Stomach smooth muscle (tissue), 2 donors: ENCODE data around the gene RFX7.

ENCODE experiments used
- H3K27ac ChIP-seq: one replicate; pipeline ENCODE4 v1.7.0; 2013; ENCODE audit warnings: mild to moderate bottlenecking, low read length, inconsistent platforms
- H3K27me3 ChIP-seq, 2 donors: one replicate each; pipeline ENCODE4 v1.7.0; 2013; ENCODE audit warnings: low read length in 2 of 2; ENCODE audit not compliant: insufficient read depth in 2 of 2, control insufficient read depth in 1 of 2
- H3K36me3 ChIP-seq, 2 donors: one replicate each; pipeline ENCODE4 v1.7.0; 2013; ENCODE audit warnings: low read length in 2 of 2; ENCODE audit not compliant: control insufficient read depth in 2 of 2, insufficient read depth in 2 of 2
- H3K4me1 ChIP-seq: one replicate; pipeline ENCODE4 v1.7.0; 2013; ENCODE audit warnings: low read length; ENCODE audit not compliant: control insufficient read depth, insufficient read depth
- H3K4me3 ChIP-seq, 2 donors: one replicate each; pipeline ENCODE4 v1.7.0; 2013; ENCODE audit warnings: low read length in 2 of 2
- H3K9ac ChIP-seq, 2 donors: one replicate each; pipeline ENCODE4 v1.7.0; 2013; ENCODE audit warnings: low read length in 2 of 2, mild to moderate bottlenecking in 1 of 2
- H3K9me3 ChIP-seq, 2 donors: one replicate each; pipeline ENCODE4 v1.7.0; 2013; ENCODE audit warnings: low read length in 2 of 2; ENCODE audit not compliant: control insufficient read depth in 2 of 2
- donor health status: healthy.
- donor health status: Pancreatic carcinoma.

Gene RFX7

GRCh38 chr15:56049577-56049976, 194.1 kb downstream of the RFX7 start:
- Histone ChIP-seq H3K4me3 (no peak overlapping the region), H3K36me3 (no peaks in the 10 kb centered on the region), H3K27me3 (no peaks in the 10 kb centered on the region), H3K27ac (no peak overlapping the region), H3K9me3 (no peaks in the 10 kb centered on the region), H3K4me1 (no peaks in the 10 kb centered on the region), H3K9ac (no peak overlapping the region)

DNA sequence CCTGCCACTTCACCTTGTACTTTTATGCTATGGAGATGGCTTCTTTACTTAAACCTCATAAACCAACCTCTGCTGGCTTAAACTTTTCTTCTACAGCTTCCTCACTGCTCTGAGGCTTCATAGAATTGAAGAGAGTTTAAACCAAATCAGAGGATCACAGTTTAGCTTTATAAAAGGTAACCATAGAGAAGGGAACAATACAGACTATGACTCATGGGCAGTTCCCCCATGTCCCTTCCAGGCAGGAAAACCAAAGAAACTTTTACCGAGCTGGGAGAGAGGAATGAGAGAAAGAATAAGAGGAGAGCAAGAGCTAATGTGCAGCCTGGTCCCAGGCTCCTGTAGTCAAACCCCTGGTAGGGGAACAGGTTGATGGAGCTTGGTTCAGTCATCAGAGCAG, 196.3 kb downstream of the RFX7 start:
- no peak overlapping the region for H3K27ac ChIP-seq
- H3K4me1 ChIP-seq: no peaks in the 10 kb centered on the region
- no peaks in the 10 kb centered on the region for H3K36me3 ChIP-seq
- no peaks in the 10 kb centered on the region for H3K9me3 ChIP-seq
- H3K9ac ChIP-seq: no peak overlapping the region
- no peaks in the 10 kb centered on the region for H3K27me3 ChIP-seq
- no peak overlapping the region for H3K4me3 ChIP-seq

GRCh38 chr15:56045068-56045748, 198.5 kb downstream of the RFX7 start:
- no peak overlapping the region for H3K27ac ChIP-seq

GRCh38 chr15:56042982-56043980, 200.4 kb downstream of the RFX7 start:
- H3K4me3 ChIP-seq: no peak overlapping the region
- no peak overlapping the region for H3K9ac ChIP-seq
- H3K36me3 ChIP-seq: no peaks in the 10 kb centered on the region
- H3K27me3 ChIP-seq: no peaks in the 10 kb centered on the region
- H3K9me3 ChIP-seq: no peaks in the 10 kb centered on the region
- H3K4me1 ChIP-seq: no peaks in the 10 kb centered on the region
- no peak overlapping the region for H3K27ac ChIP-seq

More at GRCh38 chr15:56045068-56045748, 198.5 kb downstream of the RFX7 start:
- Histone ChIP-seq H3K4me3 (no peak overlapping the region), H3K36me3 (no peaks in the 10 kb centered on the region), H3K9ac (no peak overlapping the region), H3K27me3 (no peaks in the 10 kb centered on the region), H3K4me1 (no peaks in the 10 kb centered on the region), H3K9me3 (no peaks in the 10 kb centered on the region)

DNA sequence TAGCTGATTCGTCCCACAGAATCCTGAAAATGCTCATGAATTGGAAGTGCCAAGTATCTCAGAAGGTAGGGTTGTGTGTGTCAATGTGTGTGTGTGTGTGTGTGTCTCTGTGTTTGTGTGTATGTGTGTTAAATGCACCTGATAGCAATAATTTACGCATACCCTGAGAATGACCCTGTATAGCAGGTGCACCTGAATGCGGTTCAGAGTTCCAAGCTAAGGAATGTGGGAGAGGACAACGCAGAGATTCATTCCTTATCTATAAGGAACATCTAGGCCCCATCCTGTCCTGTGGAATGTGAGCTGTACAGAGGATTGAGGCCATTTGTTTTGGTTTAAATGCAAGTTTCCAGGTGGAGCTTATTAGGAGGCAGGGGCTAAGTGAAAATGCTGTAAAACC, 201.2 kb downstream of the RFX7 start:
- H3K9me3 ChIP-seq: no peaks in the 10 kb centered on the region
- no peaks in the 10 kb centered on the region for H3K36me3 ChIP-seq
- H3K27ac ChIP-seq: no peak overlapping the region
- H3K27me3 ChIP-seq: no peaks in the 10 kb centered on the region
- no peaks in the 10 kb centered on the region for H3K4me1 ChIP-seq
- H3K4me3 ChIP-seq: no peak overlapping the region
- no peak overlapping the region for H3K9ac ChIP-seq

DNA sequence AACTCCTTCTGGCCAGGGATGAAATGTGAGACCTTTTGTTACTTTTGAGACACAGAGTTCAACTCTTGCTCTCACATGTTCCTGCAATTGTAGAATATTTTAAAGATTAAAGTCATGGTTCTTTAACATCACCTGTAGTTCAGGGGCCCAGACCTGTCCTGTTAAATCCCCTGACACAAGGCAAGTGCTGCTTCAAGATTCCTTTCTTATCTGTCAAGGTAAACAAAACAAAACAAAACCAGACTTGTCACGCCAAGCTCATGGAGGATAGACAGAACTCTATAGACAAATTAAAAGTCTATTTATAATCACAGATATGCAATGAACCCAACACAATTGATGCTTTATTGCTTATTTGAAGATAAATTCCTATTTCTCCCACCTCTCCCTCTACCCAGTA, 201.6 kb downstream of the RFX7 start:
- no peak overlapping the region for H3K27ac ChIP-seq
- H3K36me3 ChIP-seq: no peaks in the 10 kb centered on the region
- no peak overlapping the region for H3K9ac ChIP-seq
- H3K27me3 ChIP-seq: no peaks in the 10 kb centered on the region
- H3K9me3 ChIP-seq: no peaks in the 10 kb centered on the region
- no peak overlapping the region for H3K4me3 ChIP-seq
- no peaks in the 10 kb centered on the region for H3K4me1 ChIP-seq

DNA sequence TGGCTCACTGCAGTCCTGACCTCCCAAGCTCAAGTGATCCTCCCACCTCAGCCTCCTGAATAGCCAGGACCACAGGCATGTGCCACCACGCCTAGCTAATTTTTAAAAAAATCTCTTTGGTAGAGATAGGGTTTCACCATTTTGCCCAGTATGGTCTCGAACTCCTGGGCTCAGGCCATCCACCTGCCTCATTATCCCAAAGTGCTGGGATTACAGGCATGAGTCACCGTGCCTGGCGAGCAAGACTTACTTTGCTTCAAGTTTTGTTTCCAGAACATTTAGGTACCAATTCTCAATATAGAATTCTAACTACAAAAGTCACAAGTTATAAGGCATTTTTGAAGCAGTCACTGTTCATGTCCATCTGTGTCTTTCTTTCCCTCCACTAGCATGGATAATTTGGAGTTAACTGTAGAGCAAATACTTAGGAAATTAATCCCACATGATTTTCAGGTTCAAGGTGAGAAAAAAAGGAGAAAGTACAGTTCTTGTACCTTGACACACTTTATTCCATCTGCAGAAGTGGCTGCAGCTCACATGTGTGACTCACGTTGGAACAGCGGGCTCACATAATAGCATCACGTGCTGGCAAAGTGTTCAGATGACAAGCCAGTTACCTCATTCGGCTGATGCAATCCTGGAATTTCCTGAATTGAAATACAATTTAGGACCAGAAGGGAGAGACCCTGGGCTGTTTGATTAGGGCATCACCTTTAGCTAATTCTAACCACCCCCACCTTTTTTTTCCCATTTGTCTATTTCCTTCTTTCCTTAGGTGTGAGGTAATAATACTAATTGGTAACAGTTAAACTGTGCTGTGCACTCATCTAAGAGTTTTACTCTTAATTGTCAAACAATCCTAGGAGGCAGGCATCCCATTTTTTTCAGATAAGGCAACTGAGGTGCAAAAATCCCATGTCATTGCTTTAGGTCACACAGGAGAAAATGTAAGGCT, 203.3 kb downstream of the RFX7 start:
- Histone ChIP-seq H3K9ac (no peak overlapping the region), H3K4me1 (no peaks in the 10 kb centered on the region), H3K4me3 (no peak overlapping the region), H3K27ac (no peak overlapping the region), H3K27me3 (no peaks in the 10 kb centered on the region), H3K36me3 (no peaks in the 10 kb centered on the region), H3K9me3 (no peaks in the 10 kb centered on the region)

- Histone ChIP-seq H3K9ac (no peak overlapping the region), H3K36me3 (no peaks in the 10 kb centered on the region), H3K4me3 (no peak overlapping the region), H3K4me1 (no peaks in the 10 kb centered on the region), H3K9me3 (no peaks in the 10 kb centered on the region), H3K27me3 (no peaks in the 10 kb centered on the region), H3K27ac (no peak overlapping the region)
Measured at GRCh38 chr15:56038707-56039106, 205.0 kb downstream of the RFX7 start.

- H3K27ac ChIP-seq: no peak overlapping the region
- no peaks in the 10 kb centered on the region for H3K9me3 ChIP-seq
- H3K27me3 ChIP-seq: no peaks in the 10 kb centered on the region
- no peak overlapping the region for H3K4me3 ChIP-seq
- no peaks in the 10 kb centered on the region for H3K36me3 ChIP-seq
- H3K4me1 ChIP-seq: no peaks in the 10 kb centered on the region
- H3K9ac ChIP-seq: no peak overlapping the region
Measured at GRCh38 chr15:56038015-56038414, 205.7 kb downstream of the RFX7 start.
